HUES64 (cell line): Measurements from ENCODE around the gene MAP4K4.
A peak's percentile ranks its signal among the peaks of the same experiment; 100 is the strongest.

Experiments
- H3K27ac ChIP-seq: 2 replicates; pipeline ENCODE4 v1.7.0; 2013; ENCODE audit warnings: low read depth, low read length, inconsistent platforms
- H3K27me3 ChIP-seq: 2 replicates; pipeline ENCODE4 v1.6.1; 2013; ENCODE audit warnings: mild to moderate bottlenecking, low read length; ENCODE audit not compliant: insufficient read depth
- H3K36me3 ChIP-seq: 2 replicates; pipeline ENCODE4 v1.6.1; 2013; ENCODE audit warnings: mild to moderate bottlenecking, low read length; ENCODE audit not compliant: insufficient read depth
- H3K4me1 ChIP-seq: 2 replicates; pipeline ENCODE4 v1.6.1; 2013; ENCODE audit warnings: mild to moderate bottlenecking, low read length, moderate library complexity; ENCODE audit not compliant: insufficient read depth
- H3K4me3 ChIP-seq: 2 replicates; pipeline ENCODE4 v1.5.1; 2013; ENCODE audit warnings: mild to moderate bottlenecking, low read length, moderate library complexity
- H3K9ac ChIP-seq: 2 replicates; pipeline ENCODE4 v1.6.1; 2013; ENCODE audit warnings: mild to moderate bottlenecking, low read depth, low read length
- H3K9me3 ChIP-seq: 2 replicates; pipeline ENCODE4 v1.6.1; 2013; ENCODE audit warnings: low read depth, low read length; ENCODE audit not compliant: insufficient read depth
- WGBS: fragments of 150-250, 120-280 bp; methylation state at CpG from one replicate; pipeline ENCODE4 v1.1.7; 2013; ENCODE audit warnings: missing lambda C conversion rate; 5-methylcytosine and 5-hydroxymethylcytosine counted together

The MAP4K4 gene

GRCh38 chr2:101736861-101737291 lies 39.4 kb downstream of the MAP4K4 start:
- H3K27me3 ChIP-seq, result no peaks in the 10 kb centered on the region
- no peaks in the 10 kb centered on the region for H3K36me3 ChIP-seq
- no peak overlapping the region for H3K9ac ChIP-seq
- H3K4me1 ChIP-seq, result peaks cover 44% of the 10 kb centered on the region
- H3K4me3 ChIP-seq, result no peak overlapping the region
- H3K27ac ChIP-seq, result no peak overlapping the region
- no peaks in the 10 kb centered on the region for H3K9me3 ChIP-seq
- no CpG with 5 or more reads among the region's 1 CpG for WGBS

GRCh38 chr2:101737478-101738255 lies 40.2 kb downstream of the MAP4K4 start:
- no peak overlapping the region for H3K4me3 ChIP-seq
- WGBS, result 98% methylated on average over 3 of the region's 3 CpGs

GRCh38 chr2:101738649-101739048 lies 41.1 kb downstream of the MAP4K4 start:
- peaks cover 50% of the 10 kb centered on the region for H3K4me1 ChIP-seq
- H3K27ac ChIP-seq, result no peak overlapping the region
- whole genome bisulfite sequencing, result 95% methylated on average over 2 of the region's 2 CpGs
- H3K9me3 ChIP-seq, result no peaks in the 10 kb centered on the region
- H3K27me3 ChIP-seq, result no peaks in the 10 kb centered on the region
- no peaks in the 10 kb centered on the region for H3K36me3 ChIP-seq
- H3K9ac ChIP-seq, result no peak overlapping the region
- H3K4me3 ChIP-seq, result no peak overlapping the region

More at GRCh38 chr2:101737478-101738255, 40.2 kb downstream of the MAP4K4 start:
- H3K9me3 ChIP-seq, result no peaks in the 10 kb centered on the region
- H3K4me1 ChIP-seq, result peaks cover 52% of the 10 kb centered on the region
- H3K27me3 ChIP-seq, result no peaks in the 10 kb centered on the region
- H3K9ac ChIP-seq, result no peak overlapping the region
- no peak overlapping the region for H3K27ac ChIP-seq
- no peaks in the 10 kb centered on the region for H3K36me3 ChIP-seq

GRCh38 chr2:101740555-101740964 lies 43.1 kb downstream of the MAP4K4 start:
- peaks cover 46% of the 10 kb centered on the region for H3K4me1 ChIP-seq
- no peak overlapping the region for H3K4me3 ChIP-seq
- peak overlapping the region; percentile 65; the same call in 1 of the 2 replicates for H3K27ac ChIP-seq
- H3K36me3 ChIP-seq, result no peaks in the 10 kb centered on the region
- H3K27me3 ChIP-seq, result no peaks in the 10 kb centered on the region
- H3K9me3 ChIP-seq, result no peaks in the 10 kb centered on the region
- no peak overlapping the region for H3K9ac ChIP-seq
- whole genome bisulfite sequencing, result no CpG with 5 or more reads among the region's 1 CpG

- Histone ChIP-seq H3K9me3 (no peaks in the 10 kb centered on the region), H3K9ac (peak overlapping the region; percentile 58), H3K4me1 (peaks cover 57% of the 10 kb centered on the region), H3K36me3 (no peaks in the 10 kb centered on the region), H3K4me3 (no peak overlapping the region), H3K27me3 (no peaks in the 10 kb centered on the region), H3K27ac (peak overlapping the region; percentile 85)
- 29% methylated on average over 9 of the region's 9 CpGs for WGBS
Observed at GRCh38 chr2:101741775-101742520, 44.4 kb downstream of the MAP4K4 start.

- 60% methylated on average over 1 of the region's 1 CpG for WGBS
- Histone ChIP-seq H3K27me3 (no peaks in the 10 kb centered on the region), H3K36me3 (no peaks in the 10 kb centered on the region), H3K27ac (peak overlapping the region; percentile 85), H3K4me1 (peaks cover 61% of the 10 kb centered on the region), H3K9me3 (no peaks in the 10 kb centered on the region), H3K9ac (peak overlapping the region; percentile 58), H3K4me3 (no peak overlapping the region)
Observed at GRCh38 chr2:101742547-101742946, 45.0 kb downstream of the MAP4K4 start.

- Histone ChIP-seq H3K4me1 (peaks cover 63% of the 10 kb centered on the region), H3K9me3 (no peaks in the 10 kb centered on the region), H3K27me3 (no peaks in the 10 kb centered on the region), H3K4me3 (no peak overlapping the region), H3K36me3 (no peaks in the 10 kb centered on the region), H3K9ac (no peak overlapping the region), H3K27ac (no peak overlapping the region)
- 94% methylated on average over 3 of the region's 3 CpGs for WGBS
Observed at GRCh38 chr2:101743288-101743687, 45.8 kb downstream of the MAP4K4 start.

- H3K9me3 ChIP-seq, result no peaks in the 10 kb centered on the region
- no peak overlapping the region for H3K4me3 ChIP-seq
- WGBS, result 85% methylated on average over 1 of the region's 1 CpG
- H3K27me3 ChIP-seq, result no peaks in the 10 kb centered on the region
- H3K9ac ChIP-seq, result no peak overlapping the region
- H3K36me3 ChIP-seq, result no peaks in the 10 kb centered on the region
- H3K27ac ChIP-seq, result no peak overlapping the region
- peaks cover 54% of the 10 kb centered on the region for H3K4me1 ChIP-seq
Observed at GRCh38 chr2:101744832-101745231, 47.3 kb downstream of the MAP4K4 start.

- WGBS, result 92% methylated on average over 3 of the region's 4 CpGs
- Histone ChIP-seq H3K4me1 (peaks cover 52% of the 10 kb centered on the region), H3K27ac (no peak overlapping the region), H3K36me3 (no peaks in the 10 kb centered on the region), H3K4me3 (no peak overlapping the region), H3K9ac (no peak overlapping the region), H3K27me3 (no peaks in the 10 kb centered on the region), H3K9me3 (no peaks in the 10 kb centered on the region)
Observed at GRCh38 chr2:101745711-101746694, 48.5 kb downstream of the MAP4K4 start.

GRCh38 chr2:101748000-101748399 lies 50.5 kb downstream of the MAP4K4 start:
- Histone ChIP-seq H3K27ac (no peak overlapping the region), H3K4me1 (peaks cover 46% of the 10 kb centered on the region)

More at GRCh38 chr2:101748000-101748399, 50.5 kb downstream of the MAP4K4 start:
- Histone ChIP-seq H3K27me3 (no peaks in the 10 kb centered on the region), H3K36me3 (no peaks in the 10 kb centered on the region), H3K9ac (no peak overlapping the region), H3K4me3 (no peak overlapping the region), H3K9me3 (no peaks in the 10 kb centered on the region)
- 100% methylated on average over 1 of the region's 1 CpG for WGBS
